Raji (cell line): ENCODE data around the gene NPAS3.

ENCODE experiments used
- POLR2A ChIP-seq: IDR thresholded peaks from 2 replicates; pipeline ENCODE4 v1.6.1; 2011; ENCODE audit warnings: low read depth, low read length, control low read depth; ENCODE audit not compliant: insufficient read depth

NPAS3 gene

DNA sequence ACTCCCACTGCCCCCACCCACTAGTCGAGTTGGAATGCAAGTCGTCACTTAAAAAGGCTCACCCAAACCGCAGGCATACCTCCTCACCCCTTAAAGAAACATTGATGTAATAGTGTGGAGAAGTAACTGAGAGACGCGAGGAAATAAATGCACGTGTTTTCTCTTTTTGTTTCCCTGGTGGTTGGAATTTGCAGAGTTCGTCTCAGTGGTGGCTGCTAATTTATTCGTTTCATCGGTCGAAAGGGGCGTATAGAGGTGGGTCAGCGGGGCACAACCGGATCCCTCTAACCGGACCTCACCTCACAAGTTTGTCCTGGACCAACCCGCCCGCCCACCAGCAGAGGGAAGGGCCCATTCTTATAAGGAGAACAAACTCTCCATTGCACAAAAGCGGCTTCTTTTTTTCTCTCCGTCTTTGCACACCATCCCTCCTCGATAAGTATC is 5.0 kb upstream of the NPAS3 start:
- no peak for TF ChIP-seq POLR2A

DNA sequence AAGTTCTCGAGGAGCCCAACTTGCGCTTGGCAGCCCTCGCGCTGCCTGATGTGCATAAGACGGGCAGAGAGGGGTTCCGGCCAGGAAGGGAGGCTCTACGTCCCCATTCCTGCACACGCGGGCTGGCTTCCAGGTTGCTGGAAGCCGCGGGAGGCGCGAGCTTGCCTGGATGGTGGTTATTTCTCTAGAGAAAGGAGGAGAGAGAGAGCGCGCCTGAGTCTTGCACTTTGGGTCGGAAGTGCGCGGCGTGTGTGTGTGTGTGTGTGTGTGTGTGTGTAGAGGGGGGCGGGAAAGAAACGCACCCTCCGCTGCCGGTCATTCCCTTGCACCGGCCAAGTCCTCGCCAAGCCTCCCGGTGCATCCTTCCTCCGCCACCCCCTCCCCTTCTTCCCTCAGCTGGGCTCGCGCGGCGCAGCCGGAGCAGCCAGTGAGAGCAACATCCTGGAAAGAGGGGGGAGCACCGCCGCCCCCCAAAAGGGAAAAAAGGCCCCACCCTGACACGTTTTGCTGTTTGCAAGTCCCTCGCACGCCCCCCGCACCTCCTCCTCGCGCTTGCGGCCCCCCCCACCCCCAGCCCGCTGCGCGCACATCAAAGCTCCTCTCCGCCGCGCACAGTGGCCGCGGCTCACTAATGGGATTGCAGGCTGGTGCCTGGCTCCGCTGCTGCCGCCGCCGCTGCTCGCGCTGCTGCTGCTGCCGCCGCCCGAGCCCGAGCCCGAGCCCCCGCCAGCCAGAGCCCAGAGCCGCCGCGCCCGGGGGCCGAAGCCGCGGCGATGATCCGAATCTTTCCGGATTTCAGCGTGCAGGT is 4.4 kb upstream of the NPAS3 start:
- TF ChIP-seq POLR2A, result no peak

GRCh38 chr14:32934881-32935633 is 3.6 kb upstream of the NPAS3 start:
- TF ChIP-seq POLR2A, result no peak

- no peak for TF ChIP-seq POLR2A
These were observed 781 bp downstream of the NPAS3 start for GRCh38 chr14:32939254-32940065.

GRCh38 chr14:32940066-32940651 is 1.5 kb downstream of the NPAS3 start:
- no peak for TF ChIP-seq POLR2A

DNA sequence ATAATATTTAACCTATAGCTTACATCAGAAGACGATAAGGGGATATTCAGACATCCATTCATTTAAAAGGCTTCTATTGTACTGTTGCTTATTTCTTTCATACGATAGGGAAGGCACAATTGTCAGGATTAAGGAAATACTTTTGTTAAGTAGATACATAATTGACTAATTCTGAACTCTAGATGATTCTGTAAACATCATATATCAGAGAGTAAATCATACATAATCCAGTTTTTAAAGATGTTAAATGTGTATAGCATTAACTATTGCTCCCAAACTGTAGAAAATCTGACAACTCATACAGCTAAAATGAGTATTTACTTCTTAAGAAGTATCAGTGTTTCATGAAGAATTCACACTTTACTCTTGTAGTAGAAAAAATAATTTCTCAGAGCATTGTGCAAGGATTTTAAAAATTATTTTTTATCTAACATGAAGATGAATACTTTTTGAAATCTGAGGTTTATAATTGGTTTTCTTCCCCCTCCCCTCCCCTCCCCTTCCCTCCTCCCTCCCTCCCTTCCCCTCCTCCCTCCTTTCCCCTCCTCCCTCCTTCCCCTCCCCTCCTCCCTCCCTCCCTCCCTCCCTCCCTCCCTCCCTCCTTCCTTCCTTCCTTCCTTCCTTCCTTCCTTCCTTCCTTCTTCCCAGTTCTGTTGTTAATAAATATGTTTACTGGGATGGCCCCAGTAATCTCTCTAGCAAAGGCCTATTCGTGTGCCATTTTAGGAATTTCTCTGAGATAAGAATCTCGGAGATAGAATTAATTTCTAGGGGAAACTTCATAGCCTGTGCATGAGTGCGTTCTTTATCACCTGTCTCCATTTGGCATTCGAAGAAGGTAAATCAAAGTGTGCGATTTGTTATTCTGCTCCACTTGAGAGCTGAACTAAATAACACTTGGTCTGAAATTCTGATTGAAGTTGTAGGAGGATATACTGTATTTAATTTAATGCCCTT is 2.3 kb downstream of the NPAS3 start:
- no peak for TF ChIP-seq POLR2A

- TF ChIP-seq POLR2A, result no peak
These were observed 3.0 kb downstream of the NPAS3 start for GRCh38 chr14:32941668-32942065.

DNA sequence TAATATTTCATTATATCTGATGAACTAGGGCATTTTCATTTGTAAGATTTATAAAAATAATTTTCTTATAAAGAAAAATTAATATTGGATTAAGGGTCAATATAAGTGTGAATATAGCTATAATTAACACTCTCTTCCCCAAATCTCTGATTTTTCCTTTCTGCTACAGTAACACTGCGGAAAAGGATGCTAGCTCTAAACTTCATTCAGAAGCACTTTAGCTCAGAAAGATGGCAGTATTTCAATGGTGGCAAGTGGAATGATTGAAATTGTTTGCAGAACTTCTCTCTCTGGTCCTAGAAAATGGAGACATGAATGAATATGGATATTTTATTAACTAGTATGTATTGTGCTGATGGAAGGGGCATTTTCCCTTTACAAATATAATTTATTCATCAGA is 8.4 kb downstream of the NPAS3 start:
- TF ChIP-seq POLR2A, result no peak

DNA sequence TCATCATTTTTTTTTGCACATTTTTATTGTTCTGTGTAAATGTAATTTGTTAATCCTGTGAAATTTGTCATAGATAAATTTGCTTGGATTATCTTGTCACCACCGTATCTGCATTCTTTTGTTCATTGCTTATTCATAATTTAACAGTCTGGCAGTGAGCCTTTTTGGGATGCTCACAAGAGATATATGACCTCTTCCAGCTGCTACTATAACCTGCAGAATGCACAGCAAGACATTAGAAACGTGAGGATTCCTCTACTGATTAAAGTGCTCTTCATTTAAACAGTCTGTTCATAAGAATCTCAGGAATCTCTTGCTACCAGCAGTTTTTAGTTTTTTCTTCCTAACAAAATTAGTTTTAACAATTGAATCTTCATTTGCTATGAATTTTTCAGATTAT is 9.1 kb downstream of the NPAS3 start:
- no peak for TF ChIP-seq POLR2A

DNA sequence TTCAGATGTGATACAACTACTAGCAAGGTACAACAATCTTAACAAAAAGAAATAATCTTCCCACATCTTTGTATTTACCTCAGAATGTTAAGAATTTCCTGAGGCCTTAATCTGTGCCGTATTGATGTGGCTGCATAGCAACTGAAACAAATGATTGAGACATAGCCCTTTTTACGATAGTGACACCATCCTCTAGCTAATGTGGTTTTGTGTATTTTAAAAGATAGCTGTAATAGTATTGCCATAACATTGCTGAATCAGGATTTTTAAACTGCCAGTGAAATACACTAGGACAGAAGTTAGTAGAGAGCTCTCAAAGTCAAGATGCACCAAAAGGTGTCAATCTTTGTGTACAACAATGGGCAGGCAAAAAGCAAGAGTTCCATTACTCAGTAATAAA is 11.9 kb downstream of the NPAS3 start:
- no peak for TF ChIP-seq POLR2A

- TF ChIP-seq POLR2A, result no peak
These were observed 28.7 kb downstream of the NPAS3 start for GRCh38 chr14:32967421-32967820.

DNA sequence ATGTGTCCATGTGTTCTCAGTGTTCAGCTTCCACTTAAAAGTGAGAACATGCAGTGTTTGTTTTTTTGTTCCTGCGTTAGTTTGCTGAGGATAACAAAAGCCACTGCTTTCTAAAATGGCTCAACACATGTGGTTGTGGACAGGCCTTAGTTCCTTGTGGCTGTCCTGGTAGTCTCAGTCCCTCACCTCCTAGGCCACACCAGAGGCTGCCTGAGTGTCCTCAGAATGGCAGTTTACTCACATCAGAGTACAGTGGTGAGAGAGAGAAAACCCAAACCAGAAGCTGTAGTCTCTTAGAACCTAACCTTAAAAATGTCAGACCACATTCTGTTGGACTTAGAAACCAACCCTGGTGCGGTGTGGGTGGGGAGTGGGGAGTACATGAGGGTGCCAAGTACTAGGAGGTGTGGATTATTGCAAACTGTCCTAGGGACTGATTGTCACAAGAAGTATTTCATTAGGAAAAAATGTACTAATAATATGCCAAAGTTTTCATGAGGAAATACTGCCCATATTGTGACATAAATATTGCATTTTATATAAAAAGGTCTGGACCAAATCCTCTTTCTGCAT is 30.4 kb downstream of the NPAS3 start:
- TF ChIP-seq POLR2A, result no peak

- no peak for TF ChIP-seq POLR2A
These were observed 39.2 kb downstream of the NPAS3 start for GRCh38 chr14:32977913-32978312.
